CD4-positive, alpha-beta T cell (primary cell): Measurements from ENCODE around the gene TMEM131. TPM values are rescaled to one million over a fixed set of nuclear protein-coding genes. Genes with fewer than 3 reads are reported as not detected.

Experiments used
- ATAC-seq: fragments of 200-7000 bp; cut with Tn5 transposase; one replicate; pipeline ENCODE4 v1.10.0; 2022; ENCODE audit warnings: mild to moderate bottlenecking; ENCODE audit not compliant: poor library complexity
- CTCF ChIA-PET: fragments of 350-600 bp; sonication (Branson Sonifier 250); formaldehyde crosslinking; loops from one replicate; lab custom pipeline; 2021; ENCODE audit warnings: antibody characterized with exemption, inconsistent platforms; lab: Charles Lee
- POLR2A ChIA-PET: fragments of 350-600 bp; sonication (Branson Sonifier 250); formaldehyde crosslinking; loops from one replicate; lab custom pipeline; 2021; ENCODE audit warnings: antibody characterized with exemption, inconsistent platforms; lab: Charles Lee
- DNase-seq, 14 experiments: peaks; one replicate each; pipeline ENCODE4 v3.0.0-alpha.2; 2013 to 2020; ENCODE audit warnings: mixed read lengths in 2 of 14
- H3K27ac ChIP-seq, 2 donors: one replicate each; pipeline versions ENCODE4 v1.5.1 to v1.7.0; 2013; ENCODE audit warnings: low read length in 2 of 2, low read depth in 1 of 2, mild to moderate bottlenecking in 1 of 2
- H3K27me3 ChIP-seq, 2 experiments: 1 replicate in 1 of 2; 2 replicates in 1 of 2; pipeline versions ENCODE4 v1.6.1 to v1.7.0; 2013; ENCODE audit warnings: low read length in 2 of 2, control low read depth in 1 of 2, mild to moderate bottlenecking in 1 of 2, moderate library complexity in 1 of 2; ENCODE audit not compliant: insufficient read depth in 2 of 2, control insufficient read depth in 1 of 2
- H3K36me3 ChIP-seq: one replicate; pipeline ENCODE4 v1.6.1; 2013; ENCODE audit warnings: low read length, control low read depth; ENCODE audit not compliant: insufficient read depth
- H3K4me1 ChIP-seq: one replicate; pipeline ENCODE4 v1.6.1; 2013; ENCODE audit warnings: low read length, control low read depth; ENCODE audit not compliant: insufficient read depth
- H3K4me3 ChIP-seq: one replicate; pipeline ENCODE4 v1.5.1; 2013; ENCODE audit warnings: mild to moderate bottlenecking, low read length, moderate library complexity
- H3K9me3 ChIP-seq, 2 experiments: 1 replicate in 1 of 2; 2 replicates in 1 of 2; pipeline versions ENCODE4 v1.6.1 to v1.7.0; 2013; ENCODE audit warnings: low read length in 2 of 2, mild to moderate bottlenecking in 2 of 2, control low read depth in 1 of 2, moderate library complexity in 1 of 2; ENCODE audit not compliant: control insufficient read depth in 1 of 2, insufficient read depth in 1 of 2
- H3K27ac Mint-ChIP-seq: one replicate; pipeline ENCODE4 v1.8.0; 2020; ENCODE audit warnings: mixed read lengths
- H3K27me3 Mint-ChIP-seq: one replicate; pipeline ENCODE4 v1.8.0; 2021; ENCODE audit warnings: mixed read lengths
- H3K36me3 Mint-ChIP-seq: one replicate; pipeline ENCODE4 v1.8.0; 2021; ENCODE audit warnings: low read depth, mixed read lengths
- H3K4me1 Mint-ChIP-seq: one replicate; pipeline ENCODE4 v1.8.0; 2021; ENCODE audit warnings: low read depth, mixed read lengths
- H3K4me3 Mint-ChIP-seq: one replicate; pipeline ENCODE4 v1.8.0; 2020; ENCODE audit warnings: mild to moderate bottlenecking, mixed read lengths
- H3K9me3 Mint-ChIP-seq: one replicate; pipeline ENCODE4 v1.8.0; 2020; ENCODE audit warnings: mixed read lengths
- CTCF ChIP-seq: fragments of 200-600 bp; IDR thresholded peaks from one replicate; pipeline ENCODE4 v1.8.0; 2022; ENCODE audit warnings: antibody characterized with exemption, mild to moderate bottlenecking
- intact Hi-C, 2 experiments: fragments of 100-400 bp; cut with DNase I in 1 of 2; cut with micrococcal nuclease in 1 of 2; formaldehyde crosslinking; loops; one replicate each; pipeline versions ENCODE4 v1.15.1 to v1.9.0; 2023 to 2025; cut with DNase I, micrococcal nuclease
- total RNA-seq, 174 experiments: library from RNA in 2 of 174; stranded (reverse) in 2 of 174; gene quantifications; one replicate each; pipeline ENCODE4 v1.2.3 and lab custom pipeline; 2021 to 2026

TMEM131 gene
- total RNA-seq, 2 experiments from 2014 or later: 29.2 to 33.6 TPM

GRCh38 chr2:97981961-97982360 lies 13.8 kb downstream of the TMEM131 start:
- Histone ChIP-seq H3K9me3 (no peaks in the 10 kb centered on the region), H3K27ac (no peak overlapping the region), H3K4me1 (no peaks in the 10 kb centered on the region), H3K27me3 (no peaks in the 10 kb centered on the region), H3K36me3 (peaks cover 7% of the 10 kb centered on the region), H3K4me3 (no peak overlapping the region)
- DNase-seq (no peak), ATAC-seq (no peak)
- Mint-ChIP-seq H3K4me3 (no peak overlapping the region), H3K4me1 (peaks cover 71% of the 10 kb centered on the region), H3K36me3 (peaks cover 47% of the 10 kb centered on the region), H3K9me3 (peaks cover 8% of the 10 kb centered on the region), H3K27ac (no peak overlapping the region), H3K27me3 (no peaks in the 10 kb centered on the region)
- no peak for TF ChIP-seq CTCF
- ChIA-PET CTCF (no interaction called here), POLR2A (no interaction called here)
- intact Hi-C loops: no loop called here

GRCh38 chr2:97979904-97980303 lies 15.8 kb downstream of the TMEM131 start:
- H3K27me3 ChIP-seq: no peaks in the 10 kb centered on the region
- no peaks in the 10 kb centered on the region for H3K9me3 ChIP-seq
- no peaks in the 10 kb centered on the region for H3K4me1 ChIP-seq
- TF ChIP-seq CTCF: no peak
- no peak overlapping the region for H3K27ac ChIP-seq
- Mint-ChIP-seq H3K27ac (no peak overlapping the region), H3K36me3 (peaks cover 65% of the 10 kb centered on the region), H3K9me3 (peaks cover 11% of the 10 kb centered on the region), H3K4me3 (no peak overlapping the region), H3K4me1 (peaks cover 62% of the 10 kb centered on the region), H3K27me3 (no peaks in the 10 kb centered on the region)
- ATAC-seq: no peak
- no peak overlapping the region for H3K4me3 ChIP-seq
- ChIA-PET CTCF (no interaction called here), POLR2A (no interaction called here)
- H3K36me3 ChIP-seq: peaks cover 7% of the 10 kb centered on the region
- DNase-seq: no peak
- intact Hi-C loops: no loop called here

GRCh38 chr2:97974471-97974870 lies 21.3 kb downstream of the TMEM131 start:
- intact Hi-C loops: no loop called here
- Mint-ChIP-seq H3K27me3 (no peaks in the 10 kb centered on the region), H3K4me3 (no peak overlapping the region), H3K36me3 (peaks cover 73% of the 10 kb centered on the region), H3K9me3 (peaks cover 17% of the 10 kb centered on the region), H3K27ac (no peak overlapping the region), H3K4me1 (peaks cover 65% of the 10 kb centered on the region)
- Histone ChIP-seq H3K9me3 (no peaks in the 10 kb centered on the region), H3K36me3 (no peaks in the 10 kb centered on the region), H3K27ac (no peak overlapping the region), H3K4me3 (no peak overlapping the region), H3K27me3 (no peaks in the 10 kb centered on the region), H3K4me1 (peaks cover 5% of the 10 kb centered on the region)
- ChIA-PET POLR2A (no interaction called here), CTCF (no interaction called here)
- no peak for DNase-seq
- ATAC-seq: no peak
- no peak for TF ChIP-seq CTCF
